GM23248 (cell line): Measurements from ENCODE around the gene HOXD13. TPM values are rescaled to one million over a fixed set of nuclear protein-coding genes. Genes with fewer than 3 reads are reported as not detected.

Experiments
- DNase-seq: peaks from one replicate; pipeline ENCODE4 v3.0.0-alpha.2; 2015
- H2AFZ ChIP-seq: fragments of 200-600 bp; sonication (generic); 2 replicates; pipeline ENCODE4 v1.6.1; 2016; ENCODE audit warnings: antibody characterized with exemption
- H3F3A ChIP-seq: fragments of 200-600 bp; sonication (generic); 2 replicates; pipeline ENCODE4 v1.6.1; 2016; ENCODE audit warnings: mild to moderate bottlenecking, antibody characterized with exemption, mixed run types; ENCODE audit not compliant: insufficient read depth
- H3K27ac ChIP-seq: fragments of 200-600 bp; sonication (generic); 2 replicates; pipeline ENCODE4 v1.5.1; 2016; ENCODE audit warnings: mild to moderate bottlenecking
- H3K27me3 ChIP-seq: fragments of 200-600 bp; sonication (generic); replicated peaks from 2 replicates; pipeline ENCODE4 v1.6.1; 2016; ENCODE audit warnings: mild to moderate bottlenecking; ENCODE audit not compliant: insufficient read depth
- H3K36me3 ChIP-seq: fragments of 200-600 bp; sonication (generic); 2 replicates; pipeline ENCODE4 v1.6.1; 2016; ENCODE audit warnings: low read depth, mild to moderate bottlenecking
- H3K4me1 ChIP-seq: fragments of 200-600 bp; sonication (generic); 2 replicates; pipeline ENCODE4 v1.6.1; 2016; ENCODE audit warnings: mild to moderate bottlenecking; ENCODE audit not compliant: insufficient read depth
- H3K4me2 ChIP-seq: fragments of 200-600 bp; sonication (generic); one replicate; pipeline ENCODE4 v1.6.1; 2016; ENCODE audit warnings: mild to moderate bottlenecking; ENCODE audit not compliant: unreplicated experiment
- H3K4me3 ChIP-seq: fragments of 200-600 bp; sonication (generic); 2 replicates; pipeline ENCODE4 v1.5.1; 2016; ENCODE audit warnings: mild to moderate bottlenecking
- H3K79me2 ChIP-seq: fragments of 200-600 bp; sonication (generic); 2 replicates; pipeline ENCODE4 v1.6.1; 2016; ENCODE audit warnings: mild to moderate bottlenecking; ENCODE audit not compliant: insufficient read depth
- H3K9ac ChIP-seq: fragments of 200-600 bp; sonication (generic); 2 replicates; pipeline ENCODE4 v1.6.1; 2016; ENCODE audit warnings: mild to moderate bottlenecking
- H3K9me2 ChIP-seq: fragments of 200-600 bp; sonication (generic); 2 replicates; pipeline ENCODE4 v1.6.1; 2016; ENCODE audit warnings: mixed run types, mild to moderate bottlenecking, moderate library complexity; ENCODE audit not compliant: insufficient read depth
- H3K9me3 ChIP-seq: fragments of 200-600 bp; sonication (generic); one replicate; pipeline ENCODE4 v1.6.1; 2017; ENCODE audit warnings: low read depth
- H4K20me1 ChIP-seq: fragments of 200-600 bp; sonication (generic); 2 replicates; pipeline ENCODE4 v1.6.0; 2016; ENCODE audit not compliant: insufficient read depth
- EZH2 ChIP-seq: fragments of 200-600 bp; sonication (generic); IDR thresholded peaks from 2 replicates; pipeline ENCODE4 v1.6.1; 2018; ENCODE audit warnings: antibody characterized with exemption, mild to moderate bottlenecking; ENCODE audit not compliant: insufficient read depth, poor library complexity, severe bottlenecking
- EZH2phosphoT487 ChIP-seq: fragments of 200-600 bp; sonication (generic); IDR thresholded peaks from 2 replicates; pipeline ENCODE4 v1.6.1; 2018; ENCODE audit warnings: antibody characterized with exemption, moderate library complexity, mild to moderate bottlenecking, low read depth; ENCODE audit not compliant: insufficient read depth
- WGBS, 2 experiments: methylation state at CpG; one replicate each; pipeline ENCODE4 v1.1.6; 2015 to 2017; ENCODE audit warnings: low lambda C conversion rate in 2 of 2, low coverage in 1 of 2; ENCODE audit errors: missing lambda C conversion rate in 2 of 2; 5-methylcytosine and 5-hydroxymethylcytosine counted together
- in situ Hi-C: fragments of 300-500 bp; cut with MboI; formaldehyde crosslinking; loops from 2 replicates; pipeline ENCODE4 v1.15.0; 2020
- polyA plus RNA-seq: library from polyadenylated mRNA; unstranded; fragments of >200 nt; fragmentation: Nextera tagmentation; extraction: Ambion mirVana; gene quantifications from 2 replicates; pipeline ENCODE4 v1.2.1, GENCODE V29; 2016
- total RNA-seq: library from RNA; depleted of rRNA; stranded (reverse); fragments of >200 nt; shearing (Covaris generic); gene quantifications from 2 replicates; pipeline ENCODE4 v1.2.3, GENCODE V29; 2014

Gene HOXD13
- total and polyA plus RNA-seq, 2 experiments from 2014 or later = 2.4 to 3.8 TPM

GRCh38 chr2:176123411-176124109 lies 31.0 kb downstream of the HOXD13 start:
- peaks cover 28% of the 10 kb centered on the region for H3F3A ChIP-seq
- no peaks in the 10 kb centered on the region for H3K9me2 ChIP-seq
- no peaks in the 10 kb centered on the region for H3K27me3 ChIP-seq
- peak overlapping the region; percentile 70 for H3K4me3 ChIP-seq
- H4K20me1 ChIP-seq = no peaks in the 10 kb centered on the region
- 69% methylated on average over 38 to 40 of the region's 40 CpGs for WGBS, 2 experiments
- peak overlapping the region; percentile 68; the same call in 1 of the 2 replicates for H2AFZ ChIP-seq
- no peaks in the 10 kb centered on the region for H3K9me3 ChIP-seq
- TF ChIP-seq EZH2phosphoT487 = no peak
- no peak for TF ChIP-seq EZH2
- H3K36me3 ChIP-seq = peaks cover 9% of the 10 kb centered on the region; the same call in 1 of the 2 replicates
- peaks cover 20% of the 10 kb centered on the region for H3K4me1 ChIP-seq
- no peak overlapping the region; the same call in 1 of the 2 replicates for H3K27ac ChIP-seq
- in situ Hi-C loops = loop anchor here (10.0 to 25.0 kb wide), 2 partner anchors 701 to 1614 kb away; no protein-coding TSS in a partner anchor
- peak overlapping the region; percentile 73 for H3K9ac ChIP-seq
- DNase-seq = no peak
- peak overlapping the region; percentile 56 for H3K4me2 ChIP-seq
- peaks cover 66% of the 10 kb centered on the region for H3K79me2 ChIP-seq

DNA sequence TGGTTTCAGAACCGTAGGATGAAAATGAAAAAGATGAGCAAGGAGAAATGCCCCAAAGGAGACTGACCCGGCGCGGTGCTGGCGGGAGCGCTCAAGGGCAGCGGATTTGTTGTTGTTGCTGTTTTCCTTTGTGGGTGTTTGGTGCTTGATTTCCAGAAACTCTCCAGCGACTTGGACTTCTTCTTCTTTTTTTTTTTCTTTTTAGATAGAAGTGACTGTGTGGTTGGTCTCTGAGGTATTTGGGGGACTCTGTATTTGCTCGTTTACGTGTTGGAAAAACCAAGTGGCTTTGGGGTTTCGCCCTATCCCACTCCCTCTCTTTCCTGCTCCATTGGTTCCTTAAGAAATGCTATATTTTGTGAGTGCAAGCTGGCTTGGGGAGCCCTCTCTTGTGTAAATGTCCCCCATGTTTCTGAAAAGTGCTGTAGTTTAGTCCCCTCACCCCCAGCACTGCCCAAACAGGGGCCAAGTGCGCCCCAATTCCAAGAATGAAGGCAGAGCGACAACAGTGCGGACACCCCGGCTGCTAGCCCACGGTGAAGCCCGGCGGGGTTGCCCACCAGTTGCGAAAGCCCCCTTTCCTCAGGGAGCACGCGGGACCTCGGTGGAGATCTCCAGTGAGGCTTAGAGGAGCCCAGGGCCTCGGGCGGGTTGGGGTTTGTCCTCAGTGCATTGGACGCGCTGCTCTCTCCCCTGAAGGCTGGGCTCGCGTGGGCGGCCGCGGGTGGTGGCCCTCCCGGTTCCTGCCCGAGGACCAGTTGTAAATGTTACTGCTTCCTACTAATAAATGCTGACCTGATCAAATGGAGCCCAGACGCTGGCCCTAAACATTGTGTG lies 31.8 kb downstream of the HOXD13 start:
- DNase-seq = no peak
- no peak overlapping the region for H3K4me3 ChIP-seq
- no peak overlapping the region for H3K9ac ChIP-seq
- no peaks in the 10 kb centered on the region for H3K9me3 ChIP-seq
- no peak overlapping the region for H3K27ac ChIP-seq
- H3K79me2 ChIP-seq = peaks cover 64% of the 10 kb centered on the region
- no peaks in the 10 kb centered on the region for H3K27me3 ChIP-seq
- peaks cover 20% of the 10 kb centered on the region for H3K4me1 ChIP-seq
- 95 to 97% methylated on average over 31 to 34 of the region's 34 CpGs for WGBS, 2 experiments
- H3K36me3 ChIP-seq = peaks cover 6% of the 10 kb centered on the region; the same call in 1 of the 2 replicates
- no peak overlapping the region for H2AFZ ChIP-seq
- in situ Hi-C loops = loop anchor here (10.0 to 25.0 kb wide), 2 partner anchors 700 to 1613 kb away; no protein-coding TSS in a partner anchor
- peaks cover 28% of the 10 kb centered on the region for H3F3A ChIP-seq
- TF ChIP-seq EZH2phosphoT487 (no peak), EZH2 (no peak)
- H3K4me2 ChIP-seq = no peak overlapping the region
- no peaks in the 10 kb centered on the region for H3K9me2 ChIP-seq
- H4K20me1 ChIP-seq = no peaks in the 10 kb centered on the region

GRCh38 chr2:176124947-176125771 lies 32.6 kb downstream of the HOXD13 start:
- in situ Hi-C loops = loop anchor here (5.0 to 25.0 kb wide), 4 partner anchors 512 to 1612 kb away; no protein-coding TSS in a partner anchor
- Histone ChIP-seq H3K4me2 (no peak overlapping the region), H3K9me3 (no peaks in the 10 kb centered on the region), H3F3A (peaks cover 22% of the 10 kb centered on the region), H3K36me3 (peaks cover 6% of the 10 kb centered on the region; the same call in 1 of the 2 replicates), H3K9ac (no peak overlapping the region), H3K27ac (peak overlapping the region; percentile 97; the same call in 1 of the 2 replicates), H3K4me1 (peaks cover 20% of the 10 kb centered on the region), H3K27me3 (no peaks in the 10 kb centered on the region), H3K9me2 (no peaks in the 10 kb centered on the region), H4K20me1 (no peaks in the 10 kb centered on the region), H3K4me3 (no peak overlapping the region), H3K79me2 (peaks cover 57% of the 10 kb centered on the region), H2AFZ (no peak overlapping the region)
- TF ChIP-seq EZH2 (no peak), EZH2phosphoT487 (no peak)
- DNase-seq = no peak
- 90 to 92% methylated on average over 9 of the region's 9 CpGs for WGBS, 2 experiments

DNA sequence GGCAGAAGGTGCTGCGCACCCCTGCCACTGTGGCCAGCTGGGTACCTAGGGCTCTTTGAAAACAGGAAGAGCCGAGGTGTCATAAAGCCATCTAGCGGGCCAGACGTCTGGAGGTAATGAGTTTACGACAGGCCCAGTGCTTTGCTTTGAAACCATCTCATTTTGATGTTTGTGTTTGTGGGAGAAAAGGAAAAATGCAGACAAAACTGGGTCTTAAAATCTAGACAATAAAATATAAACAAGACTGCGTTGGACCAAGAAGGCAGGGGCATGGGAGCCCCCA lies 33.2 kb downstream of the HOXD13 start:
- 93 to 94% methylated on average over 6 of the region's 6 CpGs for WGBS, 2 experiments
- no peak for DNase-seq
- Histone ChIP-seq H3K9ac (peak overlapping the region; percentile 97; the same call in 1 of the 2 replicates), H3K27me3 (no peaks in the 10 kb centered on the region), H3K9me2 (no peaks in the 10 kb centered on the region), H3K79me2 (peaks cover 56% of the 10 kb centered on the region), H3K9me3 (no peaks in the 10 kb centered on the region), H3K27ac (peak overlapping the region; percentile 97), H3K4me3 (no peak overlapping the region), H3K4me1 (peaks cover 20% of the 10 kb centered on the region), H3F3A (peaks cover 22% of the 10 kb centered on the region), H4K20me1 (no peaks in the 10 kb centered on the region), H2AFZ (no peak overlapping the region), H3K4me2 (no peak overlapping the region), H3K36me3 (peaks cover under 1% of the 10 kb centered on the region; the same call in 1 of the 2 replicates)
- in situ Hi-C loops = loop anchor here (5.0 to 10.0 kb wide), 3 partner anchors 512 to 1022 kb away; no protein-coding TSS in a partner anchor
- TF ChIP-seq EZH2phosphoT487 (no peak), EZH2 (no peak)
